Cardiac fibroblast (primary cell): ENCODE measurements around the gene UBQLN2.
"Not testable (repeated sequence)": the region's sequence is repeated elsewhere in the genome, so short reads cannot be mapped to it uniquely, and the experiment has no call there.

Experiments used
- DNase-seq, 2 donors: peaks; one replicate each; pipeline versions ENCODE4 v3.0.0 to v3.0.0-alpha.2; 2010; ENCODE audit warnings: low read depth in 2 of 2
- H3K4me3 ChIP-seq, 2 donors: replicated peaks in 1 of 2; 1 replicate in 1 of 2; 2 replicates in 1 of 2; pipeline ENCODE4 v1.5.1; 2011; ENCODE audit warnings: low read depth in 2 of 2, low read length in 2 of 2, mild to moderate bottlenecking in 2 of 2, moderate library complexity in 1 of 2
- TF ChIP-seq, protein P1 (sequence below): IDR thresholded peaks from one replicate; pipeline ENCODE4 v1.5.1; 2011; ENCODE audit warnings: low read depth, mild to moderate bottlenecking, low read length, inconsistent platforms

UBQLN2 gene

DNA sequence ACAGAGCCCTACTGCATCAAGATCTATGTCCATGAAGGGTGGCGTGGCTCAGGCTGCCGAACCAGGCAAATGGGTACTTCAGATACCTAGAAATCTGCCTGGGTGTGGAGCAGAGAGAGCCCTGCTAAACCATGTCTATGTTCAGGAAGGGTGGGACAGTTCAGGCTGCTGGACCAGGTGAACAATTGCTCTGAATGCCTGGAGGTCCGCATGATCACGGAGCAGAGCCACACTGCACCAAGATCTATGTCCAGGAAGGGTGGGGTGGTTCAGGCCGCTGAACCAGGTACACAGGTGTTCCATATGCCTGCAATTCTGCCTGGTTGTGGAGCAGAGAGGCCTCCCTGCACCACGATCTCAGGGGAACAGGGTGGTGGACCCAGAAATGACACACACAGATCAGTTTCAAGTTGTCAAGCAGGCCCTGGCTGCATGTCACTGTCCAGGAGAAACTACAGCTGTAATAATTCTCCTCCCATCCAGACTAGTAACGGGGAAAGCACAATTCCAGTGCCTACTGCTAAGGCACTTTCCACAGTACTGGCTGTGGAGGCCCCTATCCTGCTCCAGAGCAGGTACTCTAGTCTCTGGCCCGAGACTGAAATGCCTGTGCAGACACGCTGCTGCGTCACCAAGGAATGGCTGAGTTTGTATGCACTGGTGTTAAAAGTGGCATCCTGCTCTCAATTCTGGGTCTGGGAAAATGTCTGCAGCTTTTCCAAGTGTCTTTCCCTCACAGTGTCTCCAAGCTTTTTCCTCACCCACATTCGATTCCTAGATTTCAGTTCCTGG lies 25.2 kb downstream of the UBQLN2 start:
- H3K4me3 ChIP-seq: no peak overlapping the region
- no peak for DNase-seq
- TF ChIP-seq, protein P1, sequence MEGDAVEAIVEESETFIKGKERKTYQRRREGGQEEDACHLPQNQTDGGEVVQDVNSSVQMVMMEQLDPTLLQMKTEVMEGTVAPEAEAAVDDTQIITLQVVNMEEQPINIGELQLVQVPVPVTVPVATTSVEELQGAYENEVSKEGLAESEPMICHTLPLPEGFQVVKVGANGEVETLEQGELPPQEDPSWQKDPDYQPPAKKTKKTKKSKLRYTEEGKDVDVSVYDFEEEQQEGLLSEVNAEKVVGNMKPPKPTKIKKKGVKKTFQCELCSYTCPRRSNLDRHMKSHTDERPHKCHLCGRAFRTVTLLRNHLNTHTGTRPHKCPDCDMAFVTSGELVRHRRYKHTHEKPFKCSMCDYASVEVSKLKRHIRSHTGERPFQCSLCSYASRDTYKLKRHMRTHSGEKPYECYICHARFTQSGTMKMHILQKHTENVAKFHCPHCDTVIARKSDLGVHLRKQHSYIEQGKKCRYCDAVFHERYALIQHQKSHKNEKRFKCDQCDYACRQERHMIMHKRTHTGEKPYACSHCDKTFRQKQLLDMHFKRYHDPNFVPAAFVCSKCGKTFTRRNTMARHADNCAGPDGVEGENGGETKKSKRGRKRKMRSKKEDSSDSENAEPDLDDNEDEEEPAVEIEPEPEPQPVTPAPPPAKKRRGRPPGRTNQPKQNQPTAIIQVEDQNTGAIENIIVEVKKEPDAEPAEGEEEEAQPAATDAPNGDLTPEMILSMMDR: no peak

DNA sequence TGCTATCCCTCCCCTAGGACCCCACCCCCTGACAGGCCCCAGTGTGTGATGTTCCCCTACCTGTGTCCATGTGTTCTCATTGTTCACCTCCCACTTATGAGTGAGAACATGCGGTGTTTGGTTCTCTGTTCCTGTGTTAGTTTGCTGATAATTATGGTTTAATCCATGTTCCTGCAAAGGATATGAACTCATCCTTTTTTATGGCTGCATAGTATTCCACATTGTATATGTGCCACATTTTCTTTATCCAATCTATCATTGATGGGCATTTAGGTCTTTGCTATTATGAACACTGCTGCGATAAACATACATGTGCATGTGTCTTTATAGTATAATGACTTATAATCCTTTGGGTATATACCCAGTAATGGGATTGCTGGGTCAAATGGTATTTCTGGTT lies 28.4 kb downstream of the UBQLN2 start:
- not testable (repeated sequence) for H3K4me3 ChIP-seq, DNase-seq

DNA sequence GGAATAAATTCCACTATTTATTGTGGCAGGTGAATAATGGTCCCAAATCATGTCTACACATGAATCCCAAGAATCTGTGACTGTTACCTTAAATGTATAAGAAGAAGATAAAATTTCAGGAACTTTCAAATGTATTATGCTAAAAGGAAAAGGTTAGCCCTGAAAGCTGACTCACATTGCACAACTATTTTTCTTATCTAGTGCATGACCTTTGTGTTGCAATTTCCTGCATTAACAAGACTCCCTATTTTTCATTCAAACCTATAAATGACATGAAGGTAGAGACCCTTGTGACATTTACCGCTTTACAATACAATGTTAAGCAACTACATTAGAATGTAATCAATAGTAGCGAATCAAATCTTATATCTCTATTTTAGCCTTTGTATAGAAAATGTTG lies 36.7 kb downstream of the UBQLN2 start:
- no peak overlapping the region for H3K4me3 ChIP-seq
- DNase-seq: peak; percentile 0 to 9
- TF ChIP-seq, protein P1: no peak

DNA sequence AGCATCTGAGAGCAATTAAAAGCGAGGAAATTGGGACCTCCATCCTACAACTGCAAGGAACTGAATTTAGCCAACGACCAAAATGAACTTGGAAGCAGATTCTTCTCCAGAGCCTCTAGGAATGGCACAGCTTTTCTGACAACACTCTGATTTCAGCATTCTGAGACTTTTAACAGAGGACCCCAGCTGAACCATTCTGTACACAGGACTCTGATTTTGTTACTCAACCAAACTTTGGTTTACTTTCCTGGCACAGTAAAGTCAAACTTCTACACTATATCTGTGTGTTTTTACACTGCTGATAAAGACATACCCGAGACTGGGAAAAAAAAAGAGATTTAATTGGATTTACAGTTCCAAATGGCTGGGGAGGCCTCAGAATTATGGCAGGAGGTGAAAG lies 37.6 kb downstream of the UBQLN2 start:
- no peak for DNase-seq
- H3K4me3 ChIP-seq: no peak overlapping the region
- TF ChIP-seq, protein P1: no peak

DNA sequence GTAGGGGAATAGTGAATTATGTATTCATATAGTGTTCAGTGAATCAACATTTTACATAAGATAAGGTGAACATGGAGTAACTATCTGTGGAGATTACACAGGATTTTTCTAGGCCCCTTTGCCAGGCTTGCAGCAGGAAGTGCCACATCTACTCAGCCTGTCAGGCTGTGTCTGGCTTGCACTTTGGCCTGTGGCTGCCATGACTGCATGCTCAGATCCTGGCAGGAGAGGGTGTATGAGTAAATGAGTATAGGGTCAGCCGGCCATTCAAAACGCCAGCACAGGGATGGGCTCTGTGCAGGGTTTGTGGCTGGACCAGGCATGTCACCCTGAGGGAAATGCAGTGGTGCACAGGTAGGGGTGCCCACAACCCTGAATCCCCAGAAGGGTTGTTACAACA lies 51.9 kb downstream of the UBQLN2 start:
- TF ChIP-seq, protein P1: no peak

More for the DNA sequence above, 51.9 kb downstream of the UBQLN2 start:
- H3K4me3 ChIP-seq: no peak overlapping the region
- no peak for DNase-seq
